ENCODE results near the gene HOXC5. TPM values are rescaled to one million over a fixed set of nuclear protein-coding genes. Genes with fewer than 3 reads are reported as not detected.

Gene HOXC5
- total RNA-seq, 1 donor from 2014 or later = not detected

DNA sequence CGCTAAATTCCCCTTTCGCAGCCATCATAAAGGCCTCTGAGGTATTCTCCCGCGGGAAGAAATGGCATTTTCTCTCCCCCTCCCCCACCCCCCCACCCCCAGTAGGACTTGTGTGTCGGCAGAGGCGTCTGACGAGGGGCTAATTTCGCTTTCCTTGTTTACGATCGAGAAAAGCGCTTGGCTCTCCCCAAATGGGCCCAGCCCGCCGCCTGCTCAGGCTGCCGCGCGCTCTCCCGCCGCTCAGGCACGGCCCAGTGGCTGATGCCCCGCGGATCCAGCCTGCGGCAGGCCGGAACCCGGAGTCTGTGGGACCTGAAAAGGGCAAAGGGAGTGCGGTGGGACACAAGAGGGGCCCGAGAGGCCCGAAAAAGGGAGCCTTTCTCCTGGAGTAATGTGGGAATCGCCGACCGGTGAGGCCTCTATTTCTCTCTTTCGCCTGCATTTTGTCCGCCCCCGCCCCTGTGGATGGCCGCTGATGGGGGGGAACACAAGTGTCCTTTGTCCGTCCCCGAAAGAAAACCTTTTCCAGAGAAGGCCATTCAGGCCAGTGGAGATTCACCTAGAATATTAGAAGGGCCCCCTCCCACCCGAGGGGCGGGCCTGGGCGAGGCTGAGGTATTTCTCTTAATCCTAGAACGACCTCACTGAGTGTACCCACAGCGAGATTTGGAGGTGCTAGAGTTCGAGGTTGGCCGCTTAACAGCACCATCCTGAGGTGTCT lies 13.6 kb upstream of the HOXC5 start:
- no peak for DNase-seq (ENCODE audit: low read depth in 2 of 2)

GRCh38 chr12:54019924-54020590 lies 12.8 kb upstream of the HOXC5 start:
- DNase-seq (ENCODE audit: low read depth in 2 of 2) = no peak

- no peak for DNase-seq (ENCODE audit: low read depth in 2 of 2)
These were observed 12.1 kb upstream of the HOXC5 start for GRCh38 chr12:54020591-54021405.

- no peak for DNase-seq (ENCODE audit: low read depth in 2 of 2)
These were observed 11.3 kb upstream of the HOXC5 start for GRCh38 chr12:54021432-54022013.

GRCh38 chr12:54022960-54023884 lies 9.6 kb upstream of the HOXC5 start:
- no peak for DNase-seq (ENCODE audit: low read depth in 2 of 2)

DNA sequence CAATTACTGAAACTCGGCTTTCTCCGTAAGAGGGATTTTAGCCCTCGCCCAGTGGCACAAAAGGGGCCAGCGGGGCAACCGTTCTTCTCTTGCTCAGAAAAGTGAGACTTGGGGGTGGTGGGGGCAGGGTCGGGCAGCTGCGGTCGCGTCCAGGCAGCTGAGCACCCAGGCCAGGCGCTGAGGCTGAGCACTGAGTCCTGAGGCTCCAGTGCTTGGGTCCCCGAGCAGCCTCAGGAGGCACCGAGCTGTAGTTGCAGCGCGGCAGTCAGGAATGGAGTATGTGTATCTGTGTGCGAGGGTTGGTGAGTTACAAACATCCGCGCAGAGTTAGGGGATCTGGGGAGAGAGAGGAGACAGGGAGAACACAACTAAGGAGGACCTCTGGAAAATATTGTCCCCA lies 8.7 kb upstream of the HOXC5 start:
- DNase-seq (ENCODE audit: low read depth in 2 of 2) = no peak

GRCh38 chr12:54024581-54025305 lies 8.1 kb upstream of the HOXC5 start:
- DNase-seq (ENCODE audit: low read depth in 2 of 2) = no peak

- DNase-seq (ENCODE audit: low read depth in 2 of 2) = no peak
These were observed 7.1 kb upstream of the HOXC5 start for GRCh38 chr12:54025499-54026405.

- no peak for DNase-seq (ENCODE audit: low read depth in 2 of 2)
These were observed 6.0 kb upstream of the HOXC5 start for GRCh38 chr12:54026640-54027441.

GRCh38 chr12:54027442-54027786 lies 5.4 kb upstream of the HOXC5 start:
- no peak for DNase-seq (ENCODE audit: low read depth in 2 of 2)

DNA sequence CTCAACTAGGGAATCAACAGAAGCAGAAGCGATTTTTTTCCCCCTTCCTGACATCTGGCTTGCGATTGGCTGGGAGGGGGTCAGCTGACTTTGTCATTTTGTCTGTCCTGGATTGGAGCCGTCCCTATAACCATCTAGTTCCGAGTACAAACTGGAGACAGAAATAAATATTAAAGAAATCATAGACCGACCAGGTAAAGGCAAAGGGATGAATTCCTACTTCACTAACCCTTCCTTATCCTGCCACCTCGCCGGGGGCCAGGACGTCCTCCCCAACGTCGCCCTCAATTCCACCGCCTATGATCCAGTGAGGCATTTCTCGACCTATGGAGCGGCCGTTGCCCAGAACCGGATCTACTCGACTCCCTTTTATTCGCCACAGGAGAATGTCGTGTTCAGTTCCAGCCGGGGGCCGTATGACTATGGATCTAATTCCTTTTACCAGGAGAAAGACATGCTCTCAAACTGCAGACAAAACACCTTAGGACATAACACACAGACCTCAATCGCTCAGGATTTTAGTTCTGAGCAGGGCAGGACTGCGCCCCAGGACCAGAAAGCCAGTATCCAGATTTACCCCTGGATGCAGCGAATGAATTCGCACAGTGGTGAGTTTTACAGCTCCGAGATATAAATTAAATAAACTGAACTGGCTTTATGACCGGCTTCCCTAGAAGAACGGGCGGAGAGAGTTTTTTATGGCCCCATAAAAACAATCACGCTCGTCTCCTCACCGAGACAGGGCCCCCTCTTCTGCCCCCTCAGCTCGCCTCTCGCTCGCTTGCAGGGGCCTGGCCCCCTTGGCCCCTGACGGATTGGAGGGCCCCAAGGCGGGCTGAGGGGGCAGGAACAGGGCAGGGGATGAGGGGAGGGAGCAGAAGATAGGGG lies 4.3 kb upstream of the HOXC5 start, which contains the start of gene HOXC6:
HOXC6 (plus strand) TSS at position 127 of the 888 bp plus-strand sequence; CDS start at position 209, 82 bp downstream.
- DNase-seq (ENCODE audit: low read depth in 2 of 2) = no peak

DNA sequence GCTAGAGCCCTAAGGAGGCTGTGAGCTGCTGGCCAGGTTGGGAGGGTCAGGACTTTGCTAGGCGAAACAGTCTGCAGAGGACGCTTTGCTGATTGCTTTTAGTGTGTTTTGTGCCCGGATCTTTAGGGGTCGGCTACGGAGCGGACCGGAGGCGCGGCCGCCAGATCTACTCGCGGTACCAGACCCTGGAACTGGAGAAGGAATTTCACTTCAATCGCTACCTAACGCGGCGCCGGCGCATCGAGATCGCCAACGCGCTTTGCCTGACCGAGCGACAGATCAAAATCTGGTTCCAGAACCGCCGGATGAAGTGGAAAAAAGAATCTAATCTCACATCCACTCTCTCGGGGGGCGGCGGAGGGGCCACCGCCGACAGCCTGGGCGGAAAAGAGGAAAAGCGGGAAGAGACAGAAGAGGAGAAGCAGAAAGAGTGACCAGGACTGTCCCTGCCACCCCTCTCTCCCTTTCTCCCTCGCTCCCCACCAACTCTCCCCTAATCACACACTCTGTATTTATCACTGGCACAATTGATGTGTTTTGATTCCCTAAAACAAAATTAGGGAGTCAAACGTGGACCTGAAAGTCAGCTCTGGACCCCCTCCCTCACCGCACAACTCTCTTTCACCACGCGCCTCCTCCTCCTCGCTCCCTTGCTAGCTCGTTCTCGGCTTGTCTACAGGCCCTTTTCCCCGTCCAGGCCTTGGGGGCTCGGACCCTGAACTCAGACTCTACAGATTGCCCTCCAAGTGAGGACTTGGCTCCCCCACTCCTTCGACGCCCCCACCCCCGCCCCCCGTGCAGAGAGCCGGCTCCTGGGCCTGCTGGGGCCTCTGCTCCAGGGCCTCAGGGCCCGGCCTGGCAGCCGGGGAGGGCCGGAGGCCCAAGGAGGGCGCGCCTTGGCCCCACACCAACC lies 3.1 kb upstream of the HOXC5 start:
- no peak for DNase-seq (ENCODE audit: low read depth in 2 of 2)

DNA sequence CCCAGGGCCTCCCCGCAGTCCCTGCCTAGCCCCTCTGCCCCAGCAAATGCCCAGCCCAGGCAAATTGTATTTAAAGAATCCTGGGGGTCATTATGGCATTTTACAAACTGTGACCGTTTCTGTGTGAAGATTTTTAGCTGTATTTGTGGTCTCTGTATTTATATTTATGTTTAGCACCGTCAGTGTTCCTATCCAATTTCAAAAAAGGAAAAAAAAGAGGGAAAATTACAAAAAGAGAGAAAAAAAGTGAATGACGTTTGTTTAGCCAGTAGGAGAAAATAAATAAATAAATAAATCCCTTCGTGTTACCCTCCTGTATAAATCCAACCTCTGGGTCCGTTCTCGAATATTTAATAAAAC lies 2.4 kb upstream of the HOXC5 start:
- DNase-seq (ENCODE audit: low read depth in 2 of 2) = no peak

DNA sequence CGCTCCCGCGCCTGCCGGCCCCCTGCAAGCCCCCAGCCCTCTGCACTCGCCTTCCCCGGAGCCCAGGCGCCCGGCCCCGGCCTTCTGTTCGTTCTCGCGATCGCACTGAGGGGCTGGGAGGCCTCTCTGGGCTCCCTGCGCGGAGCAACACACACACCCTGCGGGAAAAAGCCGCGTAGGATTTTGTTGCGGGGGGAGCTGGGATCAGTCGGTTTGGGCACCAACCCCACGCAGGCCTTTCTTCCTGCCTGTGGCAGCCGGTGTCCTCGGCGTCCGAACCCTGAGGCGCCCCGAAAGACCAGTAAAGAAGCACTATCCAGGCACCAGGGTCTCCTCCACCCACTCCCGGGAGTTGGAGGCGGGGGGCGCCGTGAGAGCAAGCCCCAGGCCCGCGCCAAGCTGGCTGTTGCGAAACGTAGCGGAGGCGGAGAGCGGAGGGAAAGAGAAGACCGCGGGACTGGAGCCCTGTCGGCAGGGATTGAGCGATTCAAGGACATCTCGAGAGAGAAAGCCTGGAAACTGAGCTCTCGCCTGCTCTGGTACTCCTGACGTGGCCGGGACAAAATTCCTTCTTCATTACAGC lies 1.9 kb upstream of the HOXC5 start:
- DNase-seq (ENCODE audit: low read depth in 2 of 2) = no peak

DNA sequence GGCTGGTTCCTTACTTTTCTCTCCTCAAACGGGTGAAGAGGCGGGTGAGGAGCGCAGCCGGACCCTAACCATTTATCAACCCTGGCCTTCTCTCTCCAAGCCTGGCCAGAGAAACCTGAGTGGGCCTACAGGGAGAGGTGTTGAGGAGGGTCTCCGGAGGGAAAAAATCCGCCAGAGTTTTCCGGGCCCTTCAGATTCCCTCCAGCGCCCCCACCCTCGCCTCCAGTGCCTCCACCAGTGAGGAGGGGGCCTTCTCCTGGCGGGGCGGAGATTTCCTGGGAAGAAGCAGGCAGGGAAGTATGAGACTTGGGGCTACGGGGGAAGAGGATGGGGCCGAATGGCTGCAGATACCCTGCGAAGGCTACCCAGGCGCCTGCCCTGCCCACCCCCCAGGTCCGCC lies 1.4 kb upstream of the HOXC5 start:
- no peak for DNase-seq (ENCODE audit: low read depth in 2 of 2)

- DNase-seq (ENCODE audit: low read depth in 2 of 2) = no peak
These were observed 697 bp upstream of the HOXC5 start for GRCh38 chr12:54032086-54032619.
